Ovary (tissue), 9 donors: ENCODE data around the gene KDM5A. TPM values are rescaled to one million over a fixed set of nuclear protein-coding genes. Genes with fewer than 3 reads are reported as not detected.
A peak's percentile ranks its signal among the peaks of the same experiment; 100 is the strongest.

ENCODE experiments used
- DNase-seq, 5 donors: peaks; one replicate each; pipeline ENCODE4 v3.0.0-alpha.2; 2019 to 2020
- H3K27ac ChIP-seq, 2 donors: fragments of 200-600 bp; one replicate each; pipeline versions ENCODE4 v1.5.1 to v1.8.0; 2019 to 2022
- H3K27me3 ChIP-seq: fragments of 200-600 bp; one replicate; pipeline ENCODE4 v1.8.0; 2022
- H3K36me3 ChIP-seq: fragments of 200-600 bp; sonication (generic); one replicate; pipeline ENCODE4 v1.5.1; 2019
- H3K4me1 ChIP-seq: one replicate; pipeline ENCODE4 v1.8.1; 2013; ENCODE audit warnings: mild to moderate bottlenecking, moderate library complexity; ENCODE audit not compliant: insufficient read depth
- H3K4me3 ChIP-seq: fragments of 200-600 bp; sonication (generic); one replicate; pipeline ENCODE4 v1.5.1; 2017
- H3K9me3 ChIP-seq, 2 donors: fragments of 200-600 bp in 1 of 2; sonication (generic) in 1 of 2; one replicate each; pipeline versions ENCODE4 v1.5.1 to v1.8.1; 2013 to 2019; ENCODE audit warnings: mild to moderate bottlenecking in 1 of 2, moderate library complexity in 1 of 2
- CTCF ChIP-seq, 3 donors: fragments of 450-650 bp in 2 of 3; fragments of 200-600 bp in 1 of 3; IDR thresholded peaks; one replicate each; pipeline versions ENCODE4 v1.5.1 to v1.8.0; 2016 to 2022; ENCODE audit warnings: antibody characterized with exemption in 3 of 3, mild to moderate bottlenecking in 1 of 3
- EP300 ChIP-seq: sonication (generic); formaldehyde crosslinking; IDR thresholded peaks from one replicate; pipeline ENCODE4 v1.6.1; 2017; ENCODE audit warnings: antibody characterized with exemption
- POLR2A ChIP-seq: fragments of 450-650 bp; IDR thresholded peaks from one replicate; pipeline ENCODE4 v1.6.1; 2017; ENCODE audit warnings: antibody characterized with exemption, mild to moderate bottlenecking, moderate library complexity
- WGBS, 3 donors: extraction: QIAGEN DNeasy Blood & Tissue Kit in 1 of 3; methylation state at CpG; one replicate each; pipeline versions ENCODE4 v1.1.5 to v1.1.7; 2013 to 2017; 5-methylcytosine and 5-hydroxymethylcytosine counted together
- intact Hi-C, 4 donors: fragments of 100-400 bp; cut with DNase I; formaldehyde crosslinking; loops; one replicate each; pipeline versions ENCODE4 v1.11.0 to v1.15.1; 2022 to 2023
- polyA plus RNA-seq, 2 donors: library from polyadenylated mRNA; stranded (reverse); fragments of 200-250 nt in 1 of 2; fragments of 350-450 nt in 1 of 2; fragmentation: Illumina TruSeq in 1 of 2; extraction: RNeasy Lipid Tissue Mini Kit (QIAGEN cat#74804) in 1 of 2; gene quantifications; one replicate each; pipeline ENCODE4 v1.2.3, GENCODE V29; 2013 to 2014
- total RNA-seq, 7 donors: library from RNA; depleted of rRNA in 2 of 7; stranded (reverse); fragments of >200 nt in 2 of 7; fragmentation: NEBNext Ultra II Directional in 3 of 7; extraction: Animal tissue kit (Norgen Biotek cat#: 25700) in 3 of 7; gene quantifications; one replicate each; pipeline versions ENCODE4 v1.1.0 to v1.2.4, GENCODE V29; 2016 to 2023
- donor health status: DM: no; HTN: no; CAD: no; lungs with moderate emphysema.
- donor health status: DM: no; HTN: no; CAD: no.
- donor health status: Bipolar disorder and iron deficiency.
- donor health status: DM: yes; HTN: yes; CAD: no.
- donor health status: DM: no; HTN: no; CAD: no.
- donor health status: DM: yes; HTN: yes; CAD: no.

KDM5A gene
- total and polyA plus RNA-seq, 9 donors, result 11.6 to 69.9 (median 56.5) TPM

- 15 to 22% (median 17%) methylated on average over 14 of the region's 14 CpGs for WGBS, 3 donors
- intact Hi-C loops, result no loop called here
- peaks cover 10% of the 10 kb centered on the region for H3K4me1 ChIP-seq
Measured at GRCh38 chr12:267581-268482, 121.3 kb downstream of the KDM5A start.

GRCh38 chr12:265096-265495 is 124.0 kb downstream of the KDM5A start:
- intact Hi-C loops, result no loop called here
- Histone ChIP-seq H3K36me3 (no peaks in the 10 kb centered on the region), H3K4me1 (peaks cover 9% of the 10 kb centered on the region), H3K9me3 (no peaks in the 10 kb centered on the region), H3K27me3 (no peaks in the 10 kb centered on the region), H3K27ac (no peak overlapping the region), H3K4me3 (no peak overlapping the region)
- WGBS, 3 donors, result 32 to 53% (median 48%) methylated on average over 3 of the region's 3 CpGs
- no peak for DNase-seq
- TF ChIP-seq EP300 (no peak), POLR2A (no peak), CTCF (IDR thresholded peaks at IDR 0.05) (no peak)

More at GRCh38 chr12:267581-268482, 121.3 kb downstream of the KDM5A start:
- Histone ChIP-seq H3K27me3 (no peaks in the 10 kb centered on the region), H3K36me3 (no peaks in the 10 kb centered on the region), H3K9me3 (no peaks in the 10 kb centered on the region), H3K27ac (peak overlapping the region; percentile 14 to 31), H3K4me3 (no peak overlapping the region)
- no peak for TF ChIP-seq CTCF (IDR thresholded peaks at IDR 0.05)
- TF ChIP-seq POLR2A, result no peak
- no peak for TF ChIP-seq EP300
- no peak for DNase-seq

GRCh38 chr12:264269-264668 is 124.9 kb downstream of the KDM5A start:
- no peaks in the 10 kb centered on the region for H3K36me3 ChIP-seq
- intact Hi-C loops, result no loop called here
- no peak for DNase-seq
- H3K4me1 ChIP-seq, result peaks cover 8% of the 10 kb centered on the region
- no peak for TF ChIP-seq CTCF (IDR thresholded peaks at IDR 0.05)
- no peak for TF ChIP-seq POLR2A
- no peak for TF ChIP-seq EP300
- no peak overlapping the region for H3K27ac ChIP-seq
- H3K9me3 ChIP-seq, result no peaks in the 10 kb centered on the region
- H3K4me3 ChIP-seq, result no peak overlapping the region
- WGBS, 3 donors, result 54 to 69% (median 62%) methylated on average over 3 of the region's 3 CpGs
- no peaks in the 10 kb centered on the region for H3K27me3 ChIP-seq

GRCh38 chr12:263574-263973 is 125.5 kb downstream of the KDM5A start:
- no peak for DNase-seq
- TF ChIP-seq POLR2A (no peak), CTCF (IDR thresholded peaks at IDR 0.05) (no peak), EP300 (no peak)
- Histone ChIP-seq H3K36me3 (no peaks in the 10 kb centered on the region), H3K4me1 (peaks cover 6% of the 10 kb centered on the region), H3K4me3 (no peak overlapping the region), H3K27me3 (no peaks in the 10 kb centered on the region), H3K9me3 (no peaks in the 10 kb centered on the region), H3K27ac (no peak overlapping the region)
- 77 to 83% (median 77%) methylated on average over 9 of the region's 9 CpGs for WGBS, 3 donors
- intact Hi-C loops, result no loop called here
